HCT116 (cell line): ENCODE measurements around the gene MYO1B. TPM values are rescaled to one million over a fixed set of nuclear protein-coding genes. Genes with fewer than 3 reads are reported as not detected.

Source experiments
- ATAC-seq: fragments of 200-7000 bp; cut with Tn5 transposase; 2 replicates; pipeline ENCODE4 v1.9.1; 2020; ENCODE audit warnings: mild to moderate bottlenecking, moderate library complexity
- BruUV-seq: library from RNA; stranded (reverse); fragments of 400-500 nt; replicated peaks from 2 replicates; lab custom pipeline; 2021; lab: Mats Ljungman, UMichigan
- CTCF ChIA-PET: fragments of 300-600 bp; sonication (Branson Sonifier 250); formaldehyde crosslinking; loops from one replicate; lab custom pipeline; 2021; ENCODE audit warnings: antibody characterized with exemption; lab: Charles Lee
- POLR2A ChIA-PET: fragments of 300-600, 350-600 bp; sonication (Branson Sonifier 250); formaldehyde crosslinking; loops from one replicate; lab custom pipeline; 2021; ENCODE audit warnings: antibody characterized with exemption; lab: Charles Lee
- RAD21 ChIA-PET, 2 experiments: fragments of 300-600 bp; sonication (Branson Sonifier 250); formaldehyde crosslinking; loops; one replicate each; lab custom pipeline; 2023; ENCODE audit warnings: low total read pairs in 2 of 2; ENCODE audit not compliant: uncharacterized antibody in 2 of 2, unreplicated experiment in 2 of 2, low non-redundant PET in 1 of 2; lab: Charles Lee
- DNase-seq: peaks from one replicate; pipeline ENCODE4 v3.0.0-alpha.2; 2010; ENCODE audit warnings: low read depth, low spot score
- H2AFZ ChIP-seq: fragments of 200-600 bp; shearing (Covaris generic), sonication (generic); 2 replicates; pipeline ENCODE4 v1.6.1; 2017; ENCODE audit warnings: low read depth, mixed run types, mixed read lengths, antibody characterized with exemption, low read length; ENCODE audit not compliant: poor library complexity, severe bottlenecking
- H3K27ac ChIP-seq: 2 replicates; pipeline ENCODE4 v1.5.1; 2012; ENCODE audit warnings: low read depth, low read length
- H3K27me3 ChIP-seq: fragments of 200-600 bp; sonication (generic); 2 replicates; pipeline ENCODE4 v1.6.1; 2016; ENCODE audit warnings: mixed run types, low read length, mixed read lengths; ENCODE audit not compliant: insufficient read depth
- H3K36me3 ChIP-seq, 2 experiments: fragments of 200-500 bp in 1 of 2; fragments of 200-600 bp in 1 of 2; sonication (Bioruptor generic) in 1 of 2; sonication (generic) in 1 of 2; 2 replicates each; pipeline versions ENCODE4 v1.5.1 to v1.6.1; 2014 to 2016; ENCODE audit warnings: low read length in 2 of 2, inconsistent platforms in 1 of 2, mixed read lengths in 1 of 2, mixed run types in 1 of 2; ENCODE audit not compliant: insufficient read depth in 2 of 2, control insufficient read depth in 1 of 2
- H3K4me1 ChIP-seq, 2 experiments: fragments of 200-600 bp in 1 of 2; sonication (generic) in 1 of 2; 2 replicates each; pipeline versions ENCODE4 v1.5.1 to v1.6.1; 2012 to 2017; ENCODE audit warnings: low read length in 2 of 2, inconsistent platforms in 1 of 2, mild to moderate bottlenecking in 1 of 2, mixed read lengths in 1 of 2, mixed run types in 1 of 2, moderate library complexity in 1 of 2; ENCODE audit not compliant: insufficient read depth in 2 of 2, control insufficient read depth in 1 of 2
- H3K4me2 ChIP-seq: fragments of 200-600 bp; sonication (generic); 2 replicates; pipeline ENCODE4 v1.6.1; 2017; ENCODE audit warnings: mixed run types, low read length, mixed read lengths
- H3K4me3 ChIP-seq, 2 experiments: fragments of 200-600 bp in 1 of 2; sonication (generic) in 1 of 2; replicated peaks in 1 of 2; 2 replicates each; pipeline ENCODE4 v1.5.1; 2011 to 2016; ENCODE audit warnings: low read length in 2 of 2, control low read depth in 1 of 2, low read depth in 1 of 2, mild to moderate bottlenecking in 1 of 2, mixed read lengths in 1 of 2, mixed run types in 1 of 2
- H3K79me2 ChIP-seq: fragments of 200-600 bp; sonication (generic); 2 replicates; pipeline ENCODE4 v1.6.1; 2017; ENCODE audit warnings: mild to moderate bottlenecking, mixed run types, low read length, moderate library complexity, mixed read lengths; ENCODE audit not compliant: insufficient read depth
- H3K9ac ChIP-seq: fragments of 200-600 bp; sonication (generic); 2 replicates; pipeline ENCODE4 v1.6.1; 2016; ENCODE audit warnings: low read length, mixed read lengths
- H3K9me2 ChIP-seq: fragments of 200-600 bp; sonication (generic), shearing (Covaris generic); 2 replicates; pipeline ENCODE4 v1.6.1; 2017; ENCODE audit warnings: mixed run types, mild to moderate bottlenecking, moderate library complexity; ENCODE audit not compliant: insufficient read depth
- H3K9me3 ChIP-seq, 2 experiments: fragments of 200-500 bp in 1 of 2; fragments of 200-600 bp in 1 of 2; sonication (Bioruptor generic) in 1 of 2; sonication (generic) in 1 of 2; 2 replicates each; pipeline ENCODE4 v1.6.1; 2014 to 2017; ENCODE audit warnings: low read length in 2 of 2, mixed read lengths in 2 of 2, inconsistent platforms in 1 of 2, low read depth in 1 of 2, mild to moderate bottlenecking in 1 of 2, mixed run types in 1 of 2, moderate library complexity in 1 of 2; ENCODE audit not compliant: control insufficient read depth in 1 of 2, insufficient read depth in 1 of 2
- H4K20me1 ChIP-seq: fragments of 200-600 bp; sonication (generic), shearing (Covaris generic); 2 replicates; pipeline ENCODE4 v1.6.1; 2017; ENCODE audit warnings: mixed run types, mild to moderate bottlenecking, moderate library complexity; ENCODE audit not compliant: insufficient read depth
- CBX3 ChIP-seq: IDR thresholded peaks from 2 replicates; pipeline ENCODE4 v1.6.1; 2012; ENCODE audit warnings: low read depth
- EGR1 ChIP-seq: IDR thresholded peaks from 2 replicates; pipeline ENCODE4 v1.6.1; 2012; ENCODE audit warnings: low read depth
- EZH2 ChIP-seq: fragments of 200-600 bp; sonication (generic); IDR thresholded peaks from 2 replicates; pipeline ENCODE4 v1.6.1; 2017; ENCODE audit warnings: antibody characterized with exemption, mixed run types
- EZH2phosphoT487 ChIP-seq: fragments of 200-600 bp; IDR thresholded peaks from 2 replicates; pipeline ENCODE4 v1.6.1; 2018; ENCODE audit warnings: antibody characterized with exemption, borderline replicate concordance
- FOSL1 ChIP-seq: IDR thresholded peaks from 2 replicates; pipeline ENCODE4 v1.6.1; 2012; ENCODE audit warnings: low read depth
- JUND ChIP-seq: IDR thresholded peaks from 2 replicates; pipeline ENCODE4 v1.6.1; 2012
- POLR2A ChIP-seq: IDR thresholded peaks from 2 replicates; pipeline ENCODE4 v1.7.0; 2011; ENCODE audit warnings: borderline replicate concordance; ENCODE audit not compliant: insufficient read depth, insufficient read length; ENCODE audit errors: extremely low read depth
- POLR2AphosphoS5 ChIP-seq: IDR thresholded peaks from 2 replicates; pipeline ENCODE4 v1.6.1; 2011; ENCODE audit warnings: mild to moderate bottlenecking, low read depth, low read length, moderate library complexity
- SIN3A ChIP-seq: IDR thresholded peaks from 2 replicates; pipeline ENCODE4 v1.6.1; 2012; ENCODE audit warnings: low read depth
- SP1 ChIP-seq: IDR thresholded peaks from 2 replicates; pipeline ENCODE4 v1.6.1; 2012; ENCODE audit warnings: low read depth
- SRF ChIP-seq: IDR thresholded peaks from 2 replicates; pipeline ENCODE4 v1.6.1; 2012; ENCODE audit warnings: low read depth
- TCF7L2 ChIP-seq: IDR thresholded peaks from 2 replicates; pipeline ENCODE4 v1.7.0; 2011; ENCODE audit warnings: borderline replicate concordance, inconsistent platforms; ENCODE audit not compliant: insufficient read depth, insufficient read length; ENCODE audit errors: extremely low read depth
- ZFX ChIP-seq: fragments of 450-650 bp; IDR thresholded peaks from 2 replicates; pipeline ENCODE4 v1.6.1; 2017
- ZNF274 ChIP-seq: fragments of 200-500 bp; sonication (Bioruptor generic); IDR thresholded peaks from 2 replicates; pipeline ENCODE4 v1.6.1; 2014; ENCODE audit warnings: mild to moderate bottlenecking, low read depth, low read length, inconsistent platforms
- intact Hi-C: fragments of 100-400 bp; cut with micrococcal nuclease; formaldehyde crosslinking; loops from 2 replicates; pipeline ENCODE4 v1.10.0; 2022
- total RNA-seq: library from RNA; stranded (reverse); gene quantifications from one replicate; pipeline ENCODE4 v1.2.1, GENCODE V29; 2021; ENCODE audit not compliant: unreplicated experiment
- TF ChIP-seq, protein P1 (sequence below): IDR thresholded peaks from 2 replicates; pipeline ENCODE4 v1.6.1; 2011; ENCODE audit warnings: mild to moderate bottlenecking, low read length, moderate library complexity; ENCODE audit not compliant: insufficient replicate concordance; ENCODE audit errors: extremely low read depth
- TF ChIP-seq, protein P2 (sequence below): IDR thresholded peaks from 2 replicates; pipeline ENCODE4 v1.6.1; 2012; ENCODE audit warnings: low read depth
- TF ChIP-seq, protein P3 (sequence below), 3 experiments: fragments of 200-600 bp in 1 of 3; sonication (generic) in 1 of 3; IDR thresholded peaks in 2 of 3; conservative IDR thresholded peaks in 1 of 3; 2 replicates each; pipeline ENCODE4 v1.5.1; 2012 to 2017; ENCODE audit warnings: low read depth in 2 of 3, low read length in 2 of 3, antibody characterized with exemption in 1 of 3, borderline replicate concordance in 1 of 3, control low read depth in 1 of 3, mild to moderate bottlenecking in 1 of 3, mixed read lengths in 1 of 3, mixed run types in 1 of 3, moderate library complexity in 1 of 3; ENCODE audit not compliant: insufficient read depth in 1 of 3

Gene MYO1B
- total RNA-seq, 1 experiment from 2014 or later, result 51.7 TPM

DNA sequence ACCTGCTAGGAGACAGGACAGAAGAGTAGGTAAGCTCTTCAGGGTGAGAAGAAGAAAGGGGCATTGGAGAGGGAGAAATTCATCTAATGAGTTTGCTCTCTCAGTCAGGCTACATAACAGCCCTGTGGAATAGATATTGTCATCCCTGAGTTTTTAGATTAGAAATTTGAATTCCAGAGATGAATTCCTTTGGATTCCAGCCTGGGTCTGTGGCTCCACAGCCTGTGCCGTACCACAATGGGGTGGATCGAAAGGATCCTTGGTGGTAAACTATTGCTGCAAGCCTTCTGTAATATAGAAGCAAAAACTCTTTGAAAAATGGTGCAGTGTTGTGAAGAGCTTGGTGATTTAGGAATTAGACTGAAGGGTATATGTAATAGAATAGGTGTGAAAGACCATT, 21.0 kb downstream of the MYO1B start:
- no peak overlapping the region for H3K27ac ChIP-seq
- BruUV-seq, result no TSS peak
- no peaks in the 10 kb centered on the region for H3K27me3 ChIP-seq
- H4K20me1 ChIP-seq, result no peaks in the 10 kb centered on the region
- ChIA-PET CTCF (no interaction called here), RAD21 (no interaction called here), POLR2A (no interaction called here)
- DNase-seq, result no peak
- H3K36me3 ChIP-seq, result no peaks in the 10 kb centered on the region
- H3K9me3 ChIP-seq, result no peaks in the 10 kb centered on the region
- intact Hi-C loops, result no loop called here
- peaks cover 87% of the 10 kb centered on the region for H3K79me2 ChIP-seq
- H2AFZ ChIP-seq, result no peak overlapping the region
- H3K4me3 ChIP-seq, result no peak overlapping the region
- H3K4me2 ChIP-seq, result no peak overlapping the region
- no peak for ATAC-seq
- peaks cover 0 to 20% of the 10 kb centered on the region in 2 experiments; a peak in 1 of 4 replicates for H3K4me1 ChIP-seq
- TF ChIP-seq CBX3 (no peak), JUND (no peak), POLR2AphosphoS5 (no peak), EGR1 (no peak), ZNF274 (no peak), ZFX (no peak), FOSL1 (no peak), SRF (no peak), SP1 (no peak), TCF7L2 (no peak), EZH2phosphoT487 (no peak), SIN3A (no peak), POLR2A (no peak), EZH2 (no peak)
- TF ChIP-seq, protein P1, sequence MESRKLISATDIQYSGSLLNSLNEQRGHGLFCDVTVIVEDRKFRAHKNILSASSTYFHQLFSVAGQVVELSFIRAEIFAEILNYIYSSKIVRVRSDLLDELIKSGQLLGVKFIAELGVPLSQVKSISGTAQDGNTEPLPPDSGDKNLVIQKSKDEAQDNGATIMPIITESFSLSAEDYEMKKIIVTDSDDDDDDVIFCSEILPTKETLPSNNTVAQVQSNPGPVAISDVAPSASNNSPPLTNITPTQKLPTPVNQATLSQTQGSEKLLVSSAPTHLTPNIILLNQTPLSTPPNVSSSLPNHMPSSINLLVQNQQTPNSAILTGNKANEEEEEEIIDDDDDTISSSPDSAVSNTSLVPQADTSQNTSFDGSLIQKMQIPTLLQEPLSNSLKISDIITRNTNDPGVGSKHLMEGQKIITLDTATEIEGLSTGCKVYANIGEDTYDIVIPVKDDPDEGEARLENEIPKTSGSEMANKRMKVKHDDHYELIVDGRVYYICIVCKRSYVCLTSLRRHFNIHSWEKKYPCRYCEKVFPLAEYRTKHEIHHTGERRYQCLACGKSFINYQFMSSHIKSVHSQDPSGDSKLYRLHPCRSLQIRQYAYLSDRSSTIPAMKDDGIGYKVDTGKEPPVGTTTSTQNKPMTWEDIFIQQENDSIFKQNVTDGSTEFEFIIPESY, result no peak
- TF ChIP-seq, protein P2, sequence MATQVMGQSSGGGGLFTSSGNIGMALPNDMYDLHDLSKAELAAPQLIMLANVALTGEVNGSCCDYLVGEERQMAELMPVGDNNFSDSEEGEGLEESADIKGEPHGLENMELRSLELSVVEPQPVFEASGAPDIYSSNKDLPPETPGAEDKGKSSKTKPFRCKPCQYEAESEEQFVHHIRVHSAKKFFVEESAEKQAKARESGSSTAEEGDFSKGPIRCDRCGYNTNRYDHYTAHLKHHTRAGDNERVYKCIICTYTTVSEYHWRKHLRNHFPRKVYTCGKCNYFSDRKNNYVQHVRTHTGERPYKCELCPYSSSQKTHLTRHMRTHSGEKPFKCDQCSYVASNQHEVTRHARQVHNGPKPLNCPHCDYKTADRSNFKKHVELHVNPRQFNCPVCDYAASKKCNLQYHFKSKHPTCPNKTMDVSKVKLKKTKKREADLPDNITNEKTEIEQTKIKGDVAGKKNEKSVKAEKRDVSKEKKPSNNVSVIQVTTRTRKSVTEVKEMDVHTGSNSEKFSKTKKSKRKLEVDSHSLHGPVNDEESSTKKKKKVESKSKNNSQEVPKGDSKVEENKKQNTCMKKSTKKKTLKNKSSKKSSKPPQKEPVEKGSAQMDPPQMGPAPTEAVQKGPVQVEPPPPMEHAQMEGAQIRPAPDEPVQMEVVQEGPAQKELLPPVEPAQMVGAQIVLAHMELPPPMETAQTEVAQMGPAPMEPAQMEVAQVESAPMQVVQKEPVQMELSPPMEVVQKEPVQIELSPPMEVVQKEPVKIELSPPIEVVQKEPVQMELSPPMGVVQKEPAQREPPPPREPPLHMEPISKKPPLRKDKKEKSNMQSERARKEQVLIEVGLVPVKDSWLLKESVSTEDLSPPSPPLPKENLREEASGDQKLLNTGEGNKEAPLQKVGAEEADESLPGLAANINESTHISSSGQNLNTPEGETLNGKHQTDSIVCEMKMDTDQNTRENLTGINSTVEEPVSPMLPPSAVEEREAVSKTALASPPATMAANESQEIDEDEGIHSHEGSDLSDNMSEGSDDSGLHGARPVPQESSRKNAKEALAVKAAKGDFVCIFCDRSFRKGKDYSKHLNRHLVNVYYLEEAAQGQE, result no peak
- TF ChIP-seq, protein P3, sequence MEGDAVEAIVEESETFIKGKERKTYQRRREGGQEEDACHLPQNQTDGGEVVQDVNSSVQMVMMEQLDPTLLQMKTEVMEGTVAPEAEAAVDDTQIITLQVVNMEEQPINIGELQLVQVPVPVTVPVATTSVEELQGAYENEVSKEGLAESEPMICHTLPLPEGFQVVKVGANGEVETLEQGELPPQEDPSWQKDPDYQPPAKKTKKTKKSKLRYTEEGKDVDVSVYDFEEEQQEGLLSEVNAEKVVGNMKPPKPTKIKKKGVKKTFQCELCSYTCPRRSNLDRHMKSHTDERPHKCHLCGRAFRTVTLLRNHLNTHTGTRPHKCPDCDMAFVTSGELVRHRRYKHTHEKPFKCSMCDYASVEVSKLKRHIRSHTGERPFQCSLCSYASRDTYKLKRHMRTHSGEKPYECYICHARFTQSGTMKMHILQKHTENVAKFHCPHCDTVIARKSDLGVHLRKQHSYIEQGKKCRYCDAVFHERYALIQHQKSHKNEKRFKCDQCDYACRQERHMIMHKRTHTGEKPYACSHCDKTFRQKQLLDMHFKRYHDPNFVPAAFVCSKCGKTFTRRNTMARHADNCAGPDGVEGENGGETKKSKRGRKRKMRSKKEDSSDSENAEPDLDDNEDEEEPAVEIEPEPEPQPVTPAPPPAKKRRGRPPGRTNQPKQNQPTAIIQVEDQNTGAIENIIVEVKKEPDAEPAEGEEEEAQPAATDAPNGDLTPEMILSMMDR (IDR thresholded peaks at IDR 0.05 in 2 of 3, conservative IDR thresholded peaks at IDR 0.05 in 1 of 3; ENCODE audit: borderline replicate concordance in 1 of 3, insufficient read depth in 1 of 3, low read depth in 2 of 3, low read length in 2 of 3), result no peak
- no peaks in the 10 kb centered on the region for H3K9me2 ChIP-seq
- no peak overlapping the region for H3K9ac ChIP-seq
